Measurements from ENCODE around the gene UBTD2. TPM values are rescaled to one million over a fixed set of nuclear protein-coding genes. Genes with fewer than 3 reads are reported as not detected.

UBTD2 gene
- total and polyA plus RNA-seq, 2 experiments from 2014 or later: 23.9 to 26.2 TPM

DNA sequence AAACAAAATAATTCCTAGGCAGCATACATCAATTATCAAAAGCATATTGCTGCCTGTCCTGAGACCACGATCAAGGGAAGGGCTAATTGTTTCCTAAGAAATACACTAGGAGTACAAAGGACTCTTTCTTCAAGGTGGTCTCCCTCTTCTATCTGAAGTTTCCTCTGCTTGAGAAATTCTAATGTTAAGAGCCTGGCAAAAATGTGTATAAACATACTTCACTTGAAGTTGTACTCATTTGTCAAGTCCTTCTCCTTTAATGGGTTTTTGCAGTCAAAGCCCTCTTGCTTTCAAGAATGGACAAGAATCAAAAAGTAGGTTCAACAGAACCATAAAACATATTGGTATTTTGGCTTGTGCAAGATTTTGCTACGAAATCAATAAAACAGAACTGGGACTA is 31.1 kb downstream of the UBTD2 start:
- H3K9me3 ChIP-seq (ENCODE audit: low read depth): no peaks in the 10 kb centered on the region
- peaks cover 4% of the 10 kb centered on the region for H3K4me1 ChIP-seq (ENCODE audit: low read depth)
- H3K27me3 ChIP-seq: no peaks in the 10 kb centered on the region
- H3K36me3 ChIP-seq: peaks cover 9% of the 10 kb centered on the region
- TF ChIP-seq, protein P1, sequence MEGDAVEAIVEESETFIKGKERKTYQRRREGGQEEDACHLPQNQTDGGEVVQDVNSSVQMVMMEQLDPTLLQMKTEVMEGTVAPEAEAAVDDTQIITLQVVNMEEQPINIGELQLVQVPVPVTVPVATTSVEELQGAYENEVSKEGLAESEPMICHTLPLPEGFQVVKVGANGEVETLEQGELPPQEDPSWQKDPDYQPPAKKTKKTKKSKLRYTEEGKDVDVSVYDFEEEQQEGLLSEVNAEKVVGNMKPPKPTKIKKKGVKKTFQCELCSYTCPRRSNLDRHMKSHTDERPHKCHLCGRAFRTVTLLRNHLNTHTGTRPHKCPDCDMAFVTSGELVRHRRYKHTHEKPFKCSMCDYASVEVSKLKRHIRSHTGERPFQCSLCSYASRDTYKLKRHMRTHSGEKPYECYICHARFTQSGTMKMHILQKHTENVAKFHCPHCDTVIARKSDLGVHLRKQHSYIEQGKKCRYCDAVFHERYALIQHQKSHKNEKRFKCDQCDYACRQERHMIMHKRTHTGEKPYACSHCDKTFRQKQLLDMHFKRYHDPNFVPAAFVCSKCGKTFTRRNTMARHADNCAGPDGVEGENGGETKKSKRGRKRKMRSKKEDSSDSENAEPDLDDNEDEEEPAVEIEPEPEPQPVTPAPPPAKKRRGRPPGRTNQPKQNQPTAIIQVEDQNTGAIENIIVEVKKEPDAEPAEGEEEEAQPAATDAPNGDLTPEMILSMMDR (IDR thresholded peaks at IDR 0.05; ENCODE audit: low read depth, low read length): no peak
- no peak overlapping the region for H3K4me3 ChIP-seq
- H3K27ac ChIP-seq: no peak overlapping the region
- DNase-seq (ENCODE audit: low read depth in 1 of 2, low spot score in 1 of 2): no peak

DNA sequence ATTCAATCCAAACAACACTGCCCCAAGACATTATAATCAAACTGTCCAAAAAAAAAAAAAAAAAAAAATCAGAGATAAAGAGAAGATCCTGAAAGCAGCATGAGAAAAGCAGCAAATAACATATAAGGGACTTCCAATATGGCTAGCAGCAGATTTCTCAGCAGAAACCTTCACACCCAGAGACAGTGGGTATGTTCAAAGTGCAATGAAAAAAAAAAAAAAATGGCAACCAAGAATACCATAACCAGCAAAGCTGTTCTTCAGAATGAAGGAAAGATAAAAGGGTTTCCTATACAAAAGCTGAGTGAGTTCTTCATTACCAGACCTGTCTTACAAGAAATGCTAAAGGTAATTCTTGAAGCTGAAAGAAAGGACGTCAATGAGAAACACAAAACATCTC is 32.1 kb downstream of the UBTD2 start:
- TF ChIP-seq, protein P1 (IDR thresholded peaks at IDR 0.05; ENCODE audit: low read depth, low read length): no peak
- no peak for DNase-seq (ENCODE audit: low read depth in 1 of 2, low spot score in 1 of 2)
- H3K4me1 ChIP-seq (ENCODE audit: low read depth): peaks cover 4% of the 10 kb centered on the region

DNA sequence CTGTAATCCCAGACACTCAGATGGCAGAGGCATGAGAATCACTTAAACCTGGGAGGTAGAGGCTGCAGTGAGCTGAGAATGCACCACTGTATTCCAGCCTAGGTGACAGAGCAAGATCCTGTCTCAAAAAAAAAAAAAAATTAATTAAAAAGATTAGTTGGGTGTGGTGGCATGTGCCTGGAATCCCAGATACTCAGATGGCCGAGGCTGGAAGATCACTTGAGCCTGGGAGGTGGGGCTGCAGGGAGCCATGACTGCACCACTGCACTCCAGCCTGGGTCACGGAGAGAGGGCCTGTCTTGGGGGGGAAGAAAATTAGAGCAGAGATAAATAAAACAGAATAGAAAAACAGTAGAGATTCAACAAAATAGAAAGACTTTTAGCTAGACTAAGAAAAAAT is 34.9 kb downstream of the UBTD2 start:
- DNase-seq (ENCODE audit: low read depth in 1 of 2, low spot score in 1 of 2): peak in 1 of 2 donors; percentile 11
- Histone ChIP-seq H3K27me3 (no peaks in the 10 kb centered on the region), H3K4me1 (ENCODE audit: low read depth) (peaks cover 4% of the 10 kb centered on the region), H3K4me3 (no peak overlapping the region), H3K9me3 (ENCODE audit: low read depth) (no peaks in the 10 kb centered on the region), H3K36me3 (peaks cover 2% of the 10 kb centered on the region), H3K27ac (no peak overlapping the region)
- TF ChIP-seq, protein P1 (IDR thresholded peaks at IDR 0.05; ENCODE audit: low read depth, low read length): no peak

More for the DNA sequence above, 32.1 kb downstream of the UBTD2 start:
- H3K27ac ChIP-seq: no peak overlapping the region
- no peak overlapping the region for H3K4me3 ChIP-seq
- peaks cover 9% of the 10 kb centered on the region for H3K36me3 ChIP-seq
- H3K27me3 ChIP-seq: no peaks in the 10 kb centered on the region
- H3K9me3 ChIP-seq (ENCODE audit: low read depth): no peaks in the 10 kb centered on the region

DNA sequence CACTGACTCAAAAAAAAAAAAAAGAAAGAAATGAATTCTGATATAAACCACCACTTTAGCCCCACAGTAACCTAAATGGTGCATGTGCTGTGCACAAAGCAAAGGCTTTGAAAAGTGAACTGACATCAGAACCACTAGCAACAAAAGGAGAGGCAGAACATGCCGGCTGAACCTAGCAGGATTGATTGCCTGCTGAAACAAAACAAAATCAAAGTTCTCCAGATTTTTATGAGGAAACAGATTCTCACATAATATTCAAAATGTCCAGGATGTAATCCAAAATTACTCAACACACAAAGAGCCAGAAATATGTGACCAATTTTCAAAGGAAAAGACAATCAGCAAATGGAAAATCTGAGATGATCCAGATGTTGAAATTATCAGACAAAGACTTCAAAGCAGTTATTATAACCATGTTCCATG is 37.9 kb downstream of the UBTD2 start:
- peaks cover 2% of the 10 kb centered on the region for H3K36me3 ChIP-seq
- H3K27ac ChIP-seq: no peak overlapping the region
- no peaks in the 10 kb centered on the region for H3K27me3 ChIP-seq
- peak in 1 of 2 donors; percentile 34 for DNase-seq (ENCODE audit: low read depth in 1 of 2, low spot score in 1 of 2)
- TF ChIP-seq, protein P1 (IDR thresholded peaks at IDR 0.05; ENCODE audit: low read depth, low read length): no peak
- H3K4me3 ChIP-seq: no peak overlapping the region
- H3K9me3 ChIP-seq (ENCODE audit: low read depth): no peaks in the 10 kb centered on the region
- no peaks in the 10 kb centered on the region for H3K4me1 ChIP-seq (ENCODE audit: low read depth)

DNA sequence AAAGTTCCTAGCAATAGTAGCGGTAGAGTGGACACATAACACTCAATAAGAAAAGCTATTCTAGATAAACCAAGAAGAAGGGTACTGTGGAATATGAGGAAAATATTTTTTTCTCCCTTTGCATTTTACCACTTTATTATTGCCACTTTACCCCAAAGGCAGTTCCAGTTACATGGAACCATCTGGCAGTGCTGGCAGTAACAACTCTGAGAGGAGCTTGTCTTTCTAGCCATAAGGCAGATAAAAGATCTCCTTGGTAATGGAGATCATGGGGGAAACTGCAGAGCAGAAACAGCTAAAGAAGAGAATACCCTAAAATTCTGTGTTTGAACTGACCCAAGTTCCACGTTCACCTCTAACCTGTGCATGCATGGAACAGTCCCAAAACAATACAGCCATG is 38.5 kb downstream of the UBTD2 start:
- H3K4me1 ChIP-seq (ENCODE audit: low read depth): no peaks in the 10 kb centered on the region
- TF ChIP-seq, protein P1 (IDR thresholded peaks at IDR 0.05; ENCODE audit: low read depth, low read length): no peak
- H3K36me3 ChIP-seq: no peaks in the 10 kb centered on the region
- DNase-seq (ENCODE audit: low read depth in 1 of 2, low spot score in 1 of 2): no peak
- H3K4me3 ChIP-seq: no peak overlapping the region
- no peaks in the 10 kb centered on the region for H3K27me3 ChIP-seq
- no peaks in the 10 kb centered on the region for H3K9me3 ChIP-seq (ENCODE audit: low read depth)
- H3K27ac ChIP-seq: no peak overlapping the region

DNA sequence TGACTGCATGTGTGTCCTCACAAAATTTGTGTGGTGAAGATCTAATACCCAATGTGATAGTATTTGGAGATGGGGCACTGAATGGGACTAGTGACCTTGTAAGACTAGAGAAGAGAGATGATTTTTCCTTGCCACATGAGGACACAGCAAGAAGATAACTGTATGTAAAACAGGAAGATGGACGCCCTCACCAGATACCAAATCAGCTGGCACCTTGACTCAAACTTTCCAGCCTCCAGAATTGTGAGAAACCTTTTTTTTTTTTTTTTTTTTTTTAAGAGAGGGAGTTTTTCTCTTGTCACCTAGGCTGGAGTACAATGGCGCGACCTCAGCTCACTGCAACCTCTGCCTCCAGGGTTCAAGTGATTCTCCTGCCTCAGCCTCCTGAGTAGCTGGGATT is 40.3 kb downstream of the UBTD2 start:
- Histone ChIP-seq H3K27me3 (no peaks in the 10 kb centered on the region), H3K4me1 (ENCODE audit: low read depth) (no peaks in the 10 kb centered on the region), H3K4me3 (no peak overlapping the region), H3K9me3 (ENCODE audit: low read depth) (no peaks in the 10 kb centered on the region), H3K36me3 (no peaks in the 10 kb centered on the region), H3K27ac (no peak overlapping the region)
- DNase-seq (ENCODE audit: low read depth in 1 of 2, low spot score in 1 of 2): no peak
- TF ChIP-seq, protein P1 (IDR thresholded peaks at IDR 0.05; ENCODE audit: low read depth, low read length): no peak

Data from cardiac muscle cell (in vitro differentiated cells and primary cell).